Thyroid gland (tissue), 4 donors: ENCODE data around the gene CLSTN1. TPM values are rescaled to one million over a fixed set of nuclear protein-coding genes. Genes with fewer than 3 reads are reported as not detected.
A peak's percentile ranks its signal among the peaks of the same experiment; 100 is the strongest.

Experiments
- DNase-seq, 2 donors: peaks; one replicate each; pipeline ENCODE4 v3.0.0-alpha.2; 2019
- H3K27ac ChIP-seq, 3 donors: fragments of 200-600 bp; sonication (generic); 1 replicate in 2 of 3; 2 replicates in 1 of 3; pipeline ENCODE4 v1.5.1; 2016 to 2019; ENCODE audit warnings: mild to moderate bottlenecking in 1 of 3, moderate library complexity in 1 of 3
- H3K27me3 ChIP-seq: fragments of 200-600 bp; sonication (generic); one replicate; pipeline ENCODE4 v1.5.1; 2019
- H3K36me3 ChIP-seq, 2 donors: fragments of 200-600 bp; sonication (generic); one replicate each; pipeline ENCODE4 v1.5.1; 2016 to 2019
- H3K4me1 ChIP-seq, 2 donors: fragments of 200-600 bp; sonication (generic); one replicate each; pipeline ENCODE4 v1.5.1; 2017 to 2019
- H3K4me3 ChIP-seq, 3 donors: fragments of 200-600 bp; sonication (generic); replicated peaks in 1 of 3; 1 replicate in 2 of 3; 2 replicates in 1 of 3; pipeline ENCODE4 v1.5.1; 2016; ENCODE audit warnings: mild to moderate bottlenecking in 1 of 3
- H3K9me3 ChIP-seq: fragments of 200-600 bp; sonication (generic); one replicate; pipeline ENCODE4 v1.5.1; 2017
- CTCF ChIP-seq, 6 experiments: fragments of 200-600 bp in 3 of 6; fragments of 450-650 bp in 3 of 6; sonication (generic) in 3 of 6; IDR thresholded peaks; one replicate each; pipeline ENCODE4 v1.5.1; 2016 to 2019; ENCODE audit warnings: antibody characterized with exemption in 6 of 6, mild to moderate bottlenecking in 2 of 6, inconsistent platforms in 1 of 6, moderate library complexity in 1 of 6
- POLR2A ChIP-seq, 2 donors: fragments of 450-650 bp; IDR thresholded peaks; one replicate each; pipeline ENCODE4 v1.6.1; 2017; ENCODE audit warnings: antibody characterized with exemption in 2 of 2, mild to moderate bottlenecking in 2 of 2, moderate library complexity in 1 of 2
- WGBS, 2 donors: methylation state at CpG; one replicate each; pipeline ENCODE4 v1.1.5; 2017; 5-methylcytosine and 5-hydroxymethylcytosine counted together
- intact Hi-C: fragments of 100-400 bp; cut with DNase I; formaldehyde crosslinking; loops from one replicate; pipeline ENCODE4 v1.15.1; 2023
- total RNA-seq, 4 donors: library from RNA; depleted of rRNA; stranded (reverse); fragments of >200 nt; gene quantifications; one replicate each; pipeline ENCODE4 v1.2.3, GENCODE V29; 2016

CLSTN1 gene
- total RNA-seq, 4 donors from 2014 or later, result 59.5 to 85.0 (median 81.5) TPM

DNA sequence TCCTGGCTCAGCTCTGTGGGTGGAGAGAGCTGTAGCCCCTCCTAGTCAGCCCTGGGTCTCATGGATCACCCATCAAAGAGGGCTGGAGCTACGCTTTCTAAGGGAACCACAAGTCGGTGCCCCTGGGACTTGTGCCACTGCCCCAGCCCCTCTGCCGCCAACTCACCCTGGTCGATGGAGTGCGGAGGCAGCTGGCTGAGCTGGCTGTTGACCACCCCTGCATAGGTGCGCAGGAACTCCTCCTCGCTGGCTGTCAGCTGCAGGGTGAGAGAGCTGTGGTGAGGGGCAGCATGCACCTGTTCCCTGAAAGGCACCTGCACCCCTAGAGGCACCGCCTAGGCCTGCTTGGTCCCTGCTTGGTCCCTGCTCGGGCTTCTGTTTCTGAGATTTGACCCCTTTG, 47.3 kb upstream of the CLSTN1 start:
- no peaks in the 10 kb centered on the region for H3K9me3 ChIP-seq
- intact Hi-C loops, result no loop called here
- WGBS, 2 donors, result 91% methylated on average over 5 to 9 of the region's 9 CpGs
- H3K27ac ChIP-seq, result no peak overlapping the region
- H3K36me3 ChIP-seq, result peaks cover 10 to 11% of the 10 kb centered on the region in 2 donors
- H3K27me3 ChIP-seq, result no peaks in the 10 kb centered on the region
- TF ChIP-seq CTCF (IDR thresholded peaks at IDR 0.05), result no peak
- H3K4me1 ChIP-seq, result peaks cover 0 to 7% of the 10 kb centered on the region in 2 donors
- DNase-seq, result no peak
- H3K4me3 ChIP-seq, result no peak overlapping the region

DNA sequence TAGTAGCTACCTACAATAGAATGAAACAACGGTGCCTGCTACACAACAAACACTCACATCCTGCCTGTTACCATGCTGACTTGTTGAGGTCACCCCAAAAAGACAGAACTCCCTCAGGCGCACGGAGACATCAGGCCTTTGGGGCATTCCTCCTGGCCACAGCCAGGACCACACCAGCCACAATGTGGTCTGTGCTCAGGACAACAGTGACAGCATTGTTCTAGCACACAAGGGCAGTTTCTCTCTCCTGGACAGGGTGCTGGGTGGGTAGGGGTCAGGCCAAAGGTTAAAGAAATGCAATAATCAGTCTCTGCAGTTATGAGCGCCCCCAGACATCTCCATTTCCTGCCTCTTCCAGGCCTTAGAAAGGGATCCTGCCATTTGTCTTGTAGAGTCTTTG, 46.8 kb upstream of the CLSTN1 start:
- intact Hi-C loops, result no loop called here
- H3K27me3 ChIP-seq, result no peaks in the 10 kb centered on the region
- H3K4me3 ChIP-seq, result no peak overlapping the region
- H3K4me1 ChIP-seq, result peaks cover 0 to 7% of the 10 kb centered on the region in 2 donors
- no peak overlapping the region for H3K27ac ChIP-seq
- peaks cover 10 to 11% of the 10 kb centered on the region in 2 donors for H3K36me3 ChIP-seq
- no peaks in the 10 kb centered on the region for H3K9me3 ChIP-seq
- DNase-seq, result no peak
- TF ChIP-seq CTCF (IDR thresholded peaks at IDR 0.05), result no peak
- no peak for TF ChIP-seq POLR2A (IDR thresholded peaks at IDR 0.05)
- 89 to 94% methylated on average over 4 of the region's 4 CpGs for WGBS, 2 donors

DNA sequence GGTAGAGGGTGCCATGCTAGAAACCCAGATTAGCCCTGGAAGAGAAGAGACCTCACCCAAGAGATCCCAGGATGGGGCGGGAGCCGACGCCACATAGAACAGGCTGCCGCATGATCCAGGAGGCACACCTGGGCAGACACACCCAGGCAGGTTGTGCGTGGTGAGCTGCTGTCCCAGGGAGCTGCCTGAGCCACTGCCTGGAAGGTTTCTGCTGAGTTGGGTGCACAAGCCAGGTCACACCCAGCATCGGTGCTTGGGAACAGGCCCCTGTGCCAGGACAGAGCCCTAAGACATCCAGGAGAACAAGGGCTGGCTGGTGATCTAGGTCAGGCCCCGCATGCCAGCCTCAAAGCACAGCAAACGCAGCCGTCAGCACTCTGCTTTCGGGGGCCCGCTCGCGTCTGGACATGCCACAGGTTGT, 46.1 kb upstream of the CLSTN1 start:
- intact Hi-C loops, result no loop called here
- Histone ChIP-seq H3K4me1 (peaks cover 0 to 3% of the 10 kb centered on the region in 2 donors), H3K27me3 (no peaks in the 10 kb centered on the region), H3K36me3 (peaks cover 10 to 11% of the 10 kb centered on the region in 2 donors), H3K4me3 (no peak overlapping the region), H3K9me3 (no peaks in the 10 kb centered on the region), H3K27ac (no peak overlapping the region)
- TF ChIP-seq POLR2A (IDR thresholded peaks at IDR 0.05) (no peak), CTCF (IDR thresholded peaks at IDR 0.05) (no peak)
- DNase-seq, result no peak
- 85 to 95% methylated on average over 11 to 12 of the region's 13 CpGs for WGBS, 2 donors

DNA sequence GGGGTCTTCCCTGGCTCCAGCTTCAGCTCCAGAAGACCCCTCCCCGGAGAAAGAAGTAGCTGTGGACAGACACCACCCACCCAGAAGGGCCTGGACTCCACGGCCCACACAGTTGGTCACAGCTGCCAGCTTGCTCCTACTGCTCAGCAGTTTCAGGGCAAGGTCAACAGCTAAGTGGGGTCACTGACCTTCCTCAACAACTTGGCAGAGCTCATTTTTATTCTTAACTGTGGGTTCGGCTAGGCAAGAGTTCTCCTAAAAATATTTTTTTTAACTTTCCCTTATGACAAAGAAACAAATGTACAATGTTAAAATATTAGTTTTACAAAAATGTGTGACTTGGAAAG, 44.5 kb upstream of the CLSTN1 start:
- Histone ChIP-seq H3K4me1 (no peaks in the 10 kb centered on the region), H3K36me3 (peaks cover 10 to 11% of the 10 kb centered on the region in 2 donors), H3K27ac (no peak overlapping the region), H3K9me3 (no peaks in the 10 kb centered on the region), H3K27me3 (no peaks in the 10 kb centered on the region), H3K4me3 (no peak overlapping the region)
- WGBS, 2 donors, result 74 to 78% methylated on average over 3 of the region's 3 CpGs
- DNase-seq, result no peak
- TF ChIP-seq POLR2A (IDR thresholded peaks at IDR 0.05) (no peak), CTCF (IDR thresholded peaks at IDR 0.05) (no peak)
- intact Hi-C loops, result no loop called here

DNA sequence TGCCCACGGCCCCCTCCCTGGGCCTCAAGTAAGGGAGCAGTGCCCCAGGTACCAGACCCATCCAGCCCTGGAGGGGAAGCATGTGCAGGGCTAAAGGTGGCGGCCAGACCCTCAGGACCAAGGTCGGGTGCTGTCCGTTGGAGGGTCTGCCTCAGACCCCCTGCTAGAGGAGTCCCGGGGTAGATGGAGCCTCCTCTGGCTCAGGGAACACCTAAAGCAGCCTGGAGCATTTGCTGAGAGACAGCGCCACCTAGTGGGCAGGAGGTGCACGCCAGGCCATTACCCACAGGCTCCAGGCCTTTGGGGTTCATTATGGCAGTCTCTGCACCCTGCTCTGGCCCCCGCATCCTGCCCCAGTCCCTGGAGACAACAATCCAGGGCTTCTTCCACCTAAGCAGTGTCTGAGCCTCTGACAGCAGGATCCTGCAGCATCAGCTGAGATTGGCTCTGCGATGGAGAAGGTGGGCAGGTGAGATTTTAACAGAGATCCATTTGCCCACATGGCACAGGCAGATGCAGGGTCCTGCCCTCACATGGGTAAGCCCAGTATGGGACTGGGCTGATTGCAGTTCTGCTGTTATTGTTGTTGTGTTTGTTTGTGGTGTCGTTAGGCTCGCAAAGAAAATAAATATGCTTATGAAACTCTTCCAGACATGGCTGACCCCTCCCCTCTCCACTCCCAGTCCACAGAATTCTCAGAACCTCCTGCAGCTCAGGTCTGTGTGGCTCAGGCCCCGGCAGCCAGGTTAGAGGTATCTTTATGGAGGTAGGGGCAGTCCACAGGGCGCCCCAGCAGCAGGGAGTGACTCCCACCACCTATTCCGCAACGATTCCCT, 43.9 kb upstream of the CLSTN1 start:
- peak; percentile 75 to 81 for DNase-seq
- Histone ChIP-seq H3K27me3 (no peaks in the 10 kb centered on the region), H3K27ac (no peak overlapping the region), H3K9me3 (no peaks in the 10 kb centered on the region), H3K4me1 (no peaks in the 10 kb centered on the region), H3K4me3 (no peak overlapping the region), H3K36me3 (peaks cover 10 to 11% of the 10 kb centered on the region in 2 donors)
- intact Hi-C loops, result loop anchor here (2.0 kb wide), 2 partner anchors 81 to 241 kb away; no protein-coding TSS in a partner anchor
- 63 to 76% methylated on average over 10 to 12 of the region's 15 CpGs for WGBS, 2 donors
- peak; percentile 92 to 98 (median 96) for TF ChIP-seq CTCF (IDR thresholded peaks at IDR 0.05)
- TF ChIP-seq POLR2A (IDR thresholded peaks at IDR 0.05), result no peak
